ENCODE data around the gene OR4N5.
"Not testable (repeated sequence)": the region's sequence is repeated elsewhere in the genome, so short reads cannot be mapped to it uniquely, and the experiment has no call there.

Gene OR4N5

GRCh38 chr14:20138520-20138919, at the start of gene OR4N5:
Gene OR4N5, plus strand, starts transcription at chr14:20138820. Its CDS starts 4,916 bp downstream, at chr14:20143736.
- no peak for DNase-seq (ENCODE audit: low spot score)

GRCh38 chr14:20092050-20092449, 46.6 kb upstream of the OR4N5 start:
- no peak for DNase-seq (ENCODE audit: low spot score)

GRCh38 chr14:20093442-20093841, 45.2 kb upstream of the OR4N5 start:
- DNase-seq (ENCODE audit: low spot score), result no peak

GRCh38 chr14:20098926-20099770, 39.5 kb upstream of the OR4N5 start:
- DNase-seq (ENCODE audit: low spot score), result not testable (repeated sequence)

GRCh38 chr14:20110438-20110837, 28.2 kb upstream of the OR4N5 start, which contains the start of gene OR4K17:
Gene OR4K17, plus strand, starts transcription at chr14:20110739. Its CDS starts 6,761 bp downstream, at chr14:20117500.
- DNase-seq (ENCODE audit: low spot score), result no peak

GRCh38 chr14:20112321-20112720, 26.3 kb upstream of the OR4N5 start:
- no peak for DNase-seq (ENCODE audit: low spot score)

- DNase-seq (ENCODE audit: low spot score), result peak; percentile 8
Observed at GRCh38 chr14:20116748-20117147, 21.9 kb upstream of the OR4N5 start.

GRCh38 chr14:20118795-20119194, 19.8 kb upstream of the OR4N5 start:
- DNase-seq (ENCODE audit: low spot score), result no peak

- no peak for DNase-seq (ENCODE audit: low spot score)
Observed at GRCh38 chr14:20143911-20144310, 5.3 kb downstream of the OR4N5 start.

GRCh38 chr14:20144820-20145219, 6.2 kb downstream of the OR4N5 start:
- DNase-seq (ENCODE audit: low spot score), result no peak

- no peak for DNase-seq (ENCODE audit: low spot score)
Observed at GRCh38 chr14:20164462-20164861, 25.8 kb downstream of the OR4N5 start.

- DNase-seq (ENCODE audit: low spot score), result no peak
Observed at GRCh38 chr14:20167091-20167490, 28.5 kb downstream of the OR4N5 start.

- DNase-seq (ENCODE audit: low spot score), result not testable (repeated sequence)
Observed at GRCh38 chr14:20169852-20170251, 31.2 kb downstream of the OR4N5 start.

GRCh38 chr14:20174205-20174604, 35.6 kb downstream of the OR4N5 start:
- not testable (repeated sequence) for DNase-seq (ENCODE audit: low spot score)

- DNase-seq (ENCODE audit: low spot score), result no peak
Observed at GRCh38 chr14:20176330-20176729, 37.7 kb downstream of the OR4N5 start.

- DNase-seq (ENCODE audit: low spot score), result peak; percentile 50
Observed at GRCh38 chr14:20177433-20177974, 38.9 kb downstream of the OR4N5 start.

- DNase-seq (ENCODE audit: low spot score), result no peak
Observed at GRCh38 chr14:20179218-20179617, 40.6 kb downstream of the OR4N5 start.

GRCh38 chr14:20179880-20180279, 41.3 kb downstream of the OR4N5 start:
- DNase-seq (ENCODE audit: low spot score), result no peak

GRCh38 chr14:20180486-20180885, 41.9 kb downstream of the OR4N5 start:
- DNase-seq (ENCODE audit: low spot score), result no peak

- DNase-seq (ENCODE audit: low spot score), result no peak
Observed at GRCh38 chr14:20184181-20184580, 45.6 kb downstream of the OR4N5 start.

- DNase-seq (ENCODE audit: low spot score), result no peak
Observed at GRCh38 chr14:20190596-20190995, 52.0 kb downstream of the OR4N5 start, which contains the start of gene OR11G2. Gene OR11G2, plus strand, starts transcription at chr14:20190896. Its CDS starts 6,542 bp downstream, at chr14:20197438.

- DNase-seq (ENCODE audit: low spot score), result no peak
Observed at GRCh38 chr14:20191396-20191795, 52.8 kb downstream of the OR4N5 start.

- no peak for DNase-seq (ENCODE audit: low spot score)
Observed at GRCh38 chr14:20194101-20194500, 55.5 kb downstream of the OR4N5 start.

Measured in hematopoietic multipotent progenitor cell treated with erythropoietin and hydrocortisone succinate and interleukin-3 and kit ligand, for 15 days (in vitro differentiated cells).